ENCODE data around the gene URI1. TPM values are rescaled to one million over a fixed set of nuclear protein-coding genes. Genes with fewer than 3 reads are reported as not detected.

URI1 gene
- total RNA-seq, 1 donor from 2014 or later: 45.4 TPM

DNA sequence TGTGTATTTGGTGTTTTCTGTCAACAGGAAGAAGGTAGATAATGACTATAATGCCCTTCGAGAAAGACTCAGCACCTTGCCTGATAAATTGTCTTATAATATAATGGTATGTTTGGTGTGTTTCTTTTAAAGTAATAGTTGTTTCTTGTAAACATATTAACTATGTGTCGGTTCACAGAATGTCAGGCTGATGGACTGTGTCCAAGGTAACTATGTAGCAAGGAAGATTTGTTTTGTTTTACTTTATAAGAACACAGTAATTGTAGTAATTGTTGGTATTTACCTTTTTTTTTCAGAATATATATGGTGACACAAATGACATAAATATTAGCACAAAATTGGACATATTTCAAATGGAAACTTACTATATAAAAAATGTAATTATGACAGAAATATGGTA lies 43.2 kb downstream of the URI1 start:
- no peak for TF ChIP-seq CTCF (conservative IDR thresholded peaks at IDR 0.05; ENCODE audit: low read depth, low read length)
- no peak for DNase-seq (ENCODE audit: low read depth)
- H3K4me3 ChIP-seq (ENCODE audit: low read depth, low read length): no peak overlapping the region

DNA sequence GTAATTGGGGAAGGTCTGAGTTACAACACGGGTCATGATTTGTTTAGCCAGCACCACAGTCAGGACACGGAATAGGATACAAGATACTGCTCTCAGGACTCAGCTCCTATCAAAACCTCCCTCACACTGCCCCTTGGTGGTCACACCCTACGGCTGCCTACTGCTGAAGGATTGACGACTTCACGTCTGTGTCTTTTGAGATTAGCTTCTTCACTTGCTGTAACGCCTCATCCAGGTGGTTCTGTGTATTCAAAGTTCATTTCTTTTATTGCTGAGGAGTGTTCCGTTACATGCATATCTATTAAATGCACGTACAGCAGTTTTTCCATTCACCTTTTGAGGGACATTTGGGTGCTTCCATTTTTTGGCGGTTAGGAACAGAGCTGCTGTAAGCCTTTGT lies 46.3 kb downstream of the URI1 start:
- no peak overlapping the region for H3K4me3 ChIP-seq (ENCODE audit: low read depth, low read length)
- no peak for TF ChIP-seq CTCF (conservative IDR thresholded peaks at IDR 0.05; ENCODE audit: low read depth, low read length)
- DNase-seq (ENCODE audit: low read depth): no peak

DNA sequence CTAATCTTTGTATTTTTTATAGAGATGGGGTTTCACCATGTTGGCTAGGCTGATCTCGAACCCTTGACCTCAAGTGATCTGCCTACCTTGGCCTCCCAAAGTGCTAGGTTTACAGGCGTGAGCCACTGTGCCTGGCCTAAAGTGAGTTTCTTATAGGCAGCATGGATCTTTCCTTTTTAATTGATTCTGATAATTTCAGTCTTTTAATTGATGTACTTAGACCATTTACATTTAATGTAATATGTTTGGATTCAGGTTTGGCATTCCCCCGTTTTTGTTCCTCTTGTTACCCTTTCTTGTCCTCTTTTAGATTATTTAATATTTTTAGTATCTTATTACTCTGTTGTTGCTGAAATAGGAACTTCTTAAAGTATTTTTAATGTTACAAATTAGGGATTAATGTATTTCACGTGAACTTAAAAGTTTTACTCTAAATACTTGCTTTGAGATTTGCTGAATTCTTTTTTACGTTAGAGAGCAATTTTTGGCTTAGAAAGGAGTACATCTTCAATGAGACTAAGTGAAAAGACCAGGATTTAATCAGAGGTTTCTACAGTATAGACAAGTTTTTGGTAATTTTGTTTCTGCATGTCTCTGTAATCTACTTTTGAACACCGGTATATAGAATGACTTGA lies 50.3 kb downstream of the URI1 start:
- DNase-seq (ENCODE audit: low read depth): no peak
- TF ChIP-seq CTCF (conservative IDR thresholded peaks at IDR 0.05; ENCODE audit: low read depth, low read length): no peak
- no peak overlapping the region for H3K4me3 ChIP-seq (ENCODE audit: low read depth, low read length)

DNA sequence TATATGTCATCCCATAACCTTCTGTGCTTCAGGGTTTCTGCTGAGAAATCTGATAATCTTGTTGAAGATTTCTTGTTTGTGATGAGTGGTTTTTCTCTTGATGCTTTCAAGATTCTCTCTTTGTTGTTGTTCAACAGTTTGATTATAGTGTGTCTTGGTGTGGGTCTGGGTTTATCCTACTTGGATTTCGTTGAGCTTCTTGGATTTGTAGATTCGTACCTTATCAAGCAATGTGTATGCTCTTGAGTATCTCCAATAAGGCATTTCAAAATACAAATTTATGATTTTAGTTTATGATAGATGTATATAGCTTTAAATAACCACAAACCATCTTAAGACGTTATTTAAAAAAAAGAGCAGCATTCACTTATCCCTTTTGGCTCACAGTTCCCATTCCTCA lies 57.5 kb downstream of the URI1 start:
- TF ChIP-seq CTCF (conservative IDR thresholded peaks at IDR 0.05; ENCODE audit: low read depth, low read length): no peak
- H3K4me3 ChIP-seq (ENCODE audit: low read depth, low read length): no peak overlapping the region
- no peak for DNase-seq (ENCODE audit: low read depth)

DNA sequence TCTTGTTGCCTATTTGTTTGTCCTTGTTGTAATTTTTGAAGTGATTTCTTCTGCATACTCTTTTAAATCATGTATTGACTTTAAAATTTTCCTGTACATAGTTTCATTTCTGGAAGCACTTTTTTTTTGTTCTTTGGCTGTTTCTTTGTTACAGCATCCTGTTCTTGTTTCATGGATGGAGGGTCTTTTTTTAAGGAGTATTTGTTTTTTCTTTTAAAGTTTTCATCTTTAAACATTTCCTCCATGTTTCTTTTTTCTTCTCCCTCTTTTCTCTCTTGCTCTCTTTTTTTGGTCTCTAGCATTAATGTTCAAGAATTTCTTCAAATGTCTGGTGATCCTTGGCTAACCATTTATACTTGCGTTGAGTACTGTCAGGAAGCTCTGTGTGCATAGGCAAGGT lies 58.8 kb downstream of the URI1 start:
- DNase-seq (ENCODE audit: low read depth): no peak
- TF ChIP-seq CTCF (conservative IDR thresholded peaks at IDR 0.05; ENCODE audit: low read depth, low read length): no peak

DNA sequence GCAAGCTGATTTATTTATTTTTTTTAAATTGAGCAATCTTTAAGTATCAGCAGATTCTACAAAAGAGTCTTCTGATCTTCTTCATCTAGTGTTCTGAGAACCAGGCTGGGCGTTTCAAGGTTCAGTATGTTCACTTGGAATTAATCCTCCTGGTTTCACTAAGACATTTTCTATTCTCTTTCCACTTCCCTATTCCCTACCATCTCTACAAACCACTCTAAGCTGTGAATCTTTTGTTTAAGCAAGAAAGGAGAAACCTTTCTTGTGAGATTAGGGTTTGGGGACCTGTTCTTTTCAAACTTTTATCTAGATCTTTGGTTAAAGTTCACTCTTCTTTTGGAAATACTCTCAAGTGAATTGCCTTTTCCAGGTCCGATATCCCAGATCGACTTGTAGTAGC lies 59.3 kb downstream of the URI1 start:
- no peak for TF ChIP-seq CTCF (conservative IDR thresholded peaks at IDR 0.05; ENCODE audit: low read depth, low read length)
- DNase-seq (ENCODE audit: low read depth): no peak
- no peak overlapping the region for H3K4me3 ChIP-seq (ENCODE audit: low read depth, low read length)

More for the DNA sequence above, 58.8 kb downstream of the URI1 start:
- H3K4me3 ChIP-seq (ENCODE audit: low read depth, low read length): no peak overlapping the region

- no peak overlapping the region for H3K4me3 ChIP-seq (ENCODE audit: low read depth, low read length)
- TF ChIP-seq CTCF (conservative IDR thresholded peaks at IDR 0.05; ENCODE audit: low read depth, low read length): peak; percentile 28
- no peak for DNase-seq (ENCODE audit: low read depth)
Observed at GRCh38 chr19:30001791-30002190, 59.8 kb downstream of the URI1 start.

Measured in epithelial cell of proximal tubule (primary cell).